CD4-positive, alpha-beta T cell treated with Interleukin-10 for 1 hour (primary cell): ENCODE data around the gene HOMER2.
"Not testable (repeated sequence)": the region's sequence is repeated elsewhere in the genome, so short reads cannot be mapped to it uniquely, and the experiment has no call there.

Experiments used
- DNase-seq: peaks from one replicate; pipeline ENCODE4 v3.0.0-alpha.2; 2020

HOMER2 gene

DNA sequence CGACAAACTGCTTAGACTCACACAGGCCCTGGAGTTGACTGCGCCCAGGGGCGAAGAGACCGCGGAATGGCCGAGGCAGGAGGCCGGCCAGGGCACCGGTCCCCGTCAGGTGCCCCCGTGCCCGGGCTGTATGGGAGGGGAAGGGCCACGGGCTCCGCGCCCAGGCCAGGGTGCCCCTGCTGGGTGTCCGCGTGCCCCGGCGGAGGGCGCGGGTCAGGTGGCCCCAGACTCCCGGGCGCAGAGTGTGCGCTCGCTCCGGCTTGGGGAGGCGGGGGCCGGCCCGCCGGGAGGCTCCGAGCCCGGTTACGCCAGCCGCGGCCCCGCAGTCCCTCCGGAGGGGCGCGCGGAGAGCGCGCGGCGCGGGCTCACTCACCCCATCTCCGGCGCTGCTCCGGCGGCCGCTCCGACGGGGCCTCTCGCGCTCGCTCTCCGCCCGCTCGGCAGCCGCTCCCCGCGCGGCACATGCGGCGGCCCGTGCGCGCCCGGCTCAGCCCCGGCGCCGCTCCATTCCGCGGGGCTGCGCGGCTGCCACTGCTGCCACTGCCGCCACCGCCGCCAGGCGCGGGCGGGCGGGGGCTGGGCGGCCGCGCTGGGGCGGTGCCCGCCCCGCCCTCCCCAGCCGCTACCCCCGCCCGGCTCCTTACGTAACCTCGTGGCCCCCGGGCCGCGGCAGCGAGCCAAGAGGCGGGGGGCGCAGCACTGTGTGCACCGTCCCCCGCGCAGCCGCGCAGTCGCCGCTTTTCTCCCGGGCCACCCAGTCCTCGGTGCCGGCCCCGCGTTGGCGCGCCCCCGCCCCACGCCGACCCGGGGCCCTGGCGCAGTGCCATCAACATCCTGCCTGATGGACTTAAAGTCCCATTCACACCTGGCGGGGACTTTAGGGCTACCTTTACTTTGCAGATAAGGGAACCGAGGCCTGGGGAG is at the start of gene HOMER2:
HOMER2 (minus strand) TSS at position 563 of the 924 bp plus-strand sequence; CDS start at position 378, 185 bp downstream.
- DNase-seq = no peak

DNA sequence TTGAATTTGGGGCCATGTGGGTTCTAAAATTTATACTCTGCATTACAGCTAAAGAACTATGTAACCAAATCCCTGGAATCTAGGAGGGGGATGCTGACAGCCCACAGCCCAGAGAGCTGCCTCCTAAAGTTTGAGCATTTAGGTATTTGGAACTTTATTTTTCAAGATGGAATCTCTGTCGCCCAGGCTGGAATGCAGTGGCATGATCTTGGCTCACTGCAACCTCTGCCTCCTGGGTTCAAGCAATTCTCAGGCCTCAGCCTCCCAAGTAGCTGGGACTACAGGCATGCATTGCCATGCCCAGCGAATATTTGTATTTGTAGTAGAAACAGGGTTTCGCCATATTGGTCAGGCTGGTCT is 48.1 kb upstream of the HOMER2 start:
- not testable (repeated sequence) for DNase-seq

DNA sequence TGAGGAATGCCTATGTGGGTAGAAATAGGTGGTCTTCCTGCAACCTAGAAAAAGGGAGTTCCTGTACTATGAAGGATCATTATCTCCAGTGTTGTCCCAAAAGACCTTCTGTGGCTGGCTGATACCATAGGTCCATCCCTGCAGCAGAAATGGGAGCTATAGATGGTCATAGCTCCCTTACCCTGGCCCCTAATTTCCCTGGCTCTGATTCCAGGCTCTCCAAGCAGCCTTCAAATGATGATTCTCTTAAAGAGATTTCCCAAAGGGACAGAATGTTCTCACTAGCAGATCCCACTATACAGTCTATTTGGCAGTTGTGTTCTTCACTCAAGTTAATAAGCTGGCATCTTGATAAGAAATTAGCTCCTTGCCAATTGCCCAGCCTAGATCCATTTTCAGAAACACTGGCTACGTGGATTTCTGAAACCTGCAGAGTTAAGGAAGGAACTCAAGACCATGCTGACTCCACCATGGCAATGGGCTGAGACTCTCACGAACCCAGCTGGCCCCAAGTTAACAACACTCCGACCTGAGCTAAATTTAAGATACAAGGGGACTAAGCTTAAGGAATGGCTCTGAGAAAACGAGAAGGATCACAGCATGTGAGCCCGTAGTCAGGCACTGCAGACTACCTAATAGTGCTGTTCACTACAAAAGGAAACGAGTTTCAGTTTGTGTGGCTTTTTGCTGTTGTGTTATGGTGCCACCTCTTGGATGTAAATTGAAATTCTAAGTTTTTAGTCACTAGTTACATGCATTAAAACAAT is 47.6 kb upstream of the HOMER2 start:
- DNase-seq = peak; percentile 65

DNA sequence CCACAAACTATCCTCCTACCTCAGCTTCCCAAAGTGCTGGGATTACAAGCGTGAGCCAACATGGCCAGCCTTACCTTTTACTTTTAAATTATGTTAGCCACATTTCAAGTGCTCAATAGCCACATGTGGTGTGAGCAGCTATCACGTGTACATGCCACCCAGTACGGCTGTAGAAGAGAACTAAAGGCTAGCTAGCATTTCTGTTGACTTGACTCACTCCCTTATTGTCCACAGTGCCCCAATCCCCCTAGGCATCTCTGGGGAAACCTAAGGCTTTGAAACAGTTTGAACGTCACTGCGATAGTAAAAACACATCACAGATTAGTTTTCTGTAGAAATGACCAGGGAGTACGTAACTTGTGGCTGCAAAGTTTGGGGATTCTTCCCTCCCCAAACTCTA is 46.9 kb upstream of the HOMER2 start:
- no peak for DNase-seq

DNA sequence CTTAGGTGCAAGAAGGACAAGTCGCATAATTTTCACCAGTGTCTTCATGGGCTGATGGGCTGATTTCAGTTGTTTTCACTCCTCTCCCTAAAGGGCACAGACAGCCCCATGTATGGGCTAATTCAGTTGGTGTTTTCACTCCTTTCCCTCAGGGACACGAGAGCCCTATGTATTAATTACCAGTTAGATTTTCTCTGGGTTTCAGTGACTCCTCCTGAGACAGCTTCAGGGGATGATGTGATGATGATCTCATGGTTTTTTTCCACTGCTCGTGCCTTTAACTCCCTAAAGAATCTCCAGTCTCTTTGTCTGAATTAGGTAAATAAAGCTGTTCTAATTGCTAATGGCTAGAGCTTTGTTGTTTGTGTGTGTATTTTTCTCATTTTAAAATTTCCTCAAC is 43.4 kb upstream of the HOMER2 start:
- no peak for DNase-seq

DNA sequence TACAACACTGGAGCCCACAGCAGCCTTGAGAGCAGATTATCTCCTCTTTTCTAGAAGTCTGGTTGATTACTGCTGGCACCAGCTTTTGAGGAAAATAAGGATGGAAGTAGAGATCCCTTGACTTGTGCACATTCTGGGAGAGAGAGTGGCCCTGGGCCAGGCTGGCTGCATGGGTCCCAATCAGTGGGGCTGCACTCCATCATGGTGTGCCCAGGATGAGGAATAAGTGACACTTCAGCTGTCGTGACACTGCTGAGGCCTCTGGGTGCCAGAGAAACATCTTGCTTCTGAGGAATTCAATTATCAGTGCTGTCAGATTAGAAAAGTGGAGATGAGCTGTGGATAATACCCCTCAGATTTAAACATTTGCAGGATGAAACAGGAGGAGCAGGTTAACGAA is 42.6 kb upstream of the HOMER2 start:
- DNase-seq = no peak

DNA sequence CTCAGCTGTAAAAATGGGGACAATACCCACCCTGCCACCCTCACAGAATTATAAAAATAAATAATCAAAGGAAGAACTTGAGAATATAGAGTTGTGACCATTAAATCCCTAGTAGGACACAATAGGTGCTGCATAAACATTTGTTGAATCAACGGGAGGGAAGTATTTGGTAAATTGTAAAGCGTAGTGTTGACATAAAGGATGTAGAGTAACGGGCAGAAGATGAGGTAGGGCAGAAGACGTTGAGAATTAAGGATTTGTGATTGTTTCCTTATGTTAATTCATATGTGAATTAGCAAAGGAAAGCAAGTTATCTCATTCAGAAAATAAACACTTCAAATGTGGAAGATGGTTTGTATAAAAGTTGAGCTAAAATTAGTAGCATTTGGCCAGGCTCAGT is 40.6 kb upstream of the HOMER2 start:
- DNase-seq = no peak

DNA sequence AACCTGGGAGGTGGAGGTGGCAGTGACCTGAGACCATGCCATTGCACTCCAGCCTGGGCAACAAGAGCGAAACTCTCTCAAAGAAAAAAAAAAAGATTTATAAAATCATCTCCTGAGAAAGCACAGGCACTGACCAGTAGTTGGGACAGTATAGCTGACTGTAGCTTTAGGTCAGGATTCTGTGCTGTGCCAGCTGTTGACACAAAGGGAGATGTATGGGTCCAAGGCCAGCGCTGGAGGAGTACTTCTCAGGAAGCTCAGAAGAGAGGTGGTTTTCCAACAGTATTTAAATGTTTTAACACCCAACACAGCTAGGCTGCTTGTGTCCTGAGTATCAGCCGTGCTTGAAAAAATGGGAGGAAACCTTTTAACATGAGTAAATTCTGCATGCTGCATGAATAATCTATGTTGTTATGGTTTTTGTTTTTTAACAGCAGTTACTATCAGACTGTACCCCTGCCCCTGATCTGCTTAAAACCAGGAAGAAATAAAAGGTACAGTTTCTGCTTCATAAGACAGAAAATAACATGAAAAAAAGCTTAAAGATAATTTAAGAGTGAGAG is 40.0 kb upstream of the HOMER2 start:
- DNase-seq = no peak

DNA sequence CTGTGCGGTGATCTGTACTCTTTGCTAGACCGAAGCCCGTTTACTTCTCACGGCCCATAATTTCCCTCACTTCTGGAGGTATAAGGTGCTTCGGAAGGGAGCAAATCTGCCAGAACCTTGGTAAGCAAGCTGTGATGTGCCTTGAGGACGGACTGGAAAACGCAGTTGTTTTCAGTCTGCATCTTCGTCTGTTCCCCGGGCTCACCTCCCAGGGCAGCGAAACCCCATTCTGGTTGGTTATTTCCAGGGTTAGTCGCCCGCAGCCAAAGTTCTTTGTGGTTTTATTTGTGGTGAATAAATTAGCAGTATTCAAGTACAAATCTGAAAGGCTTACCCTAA is 33.9 kb upstream of the HOMER2 start:
- peak; percentile 43 for DNase-seq

DNA sequence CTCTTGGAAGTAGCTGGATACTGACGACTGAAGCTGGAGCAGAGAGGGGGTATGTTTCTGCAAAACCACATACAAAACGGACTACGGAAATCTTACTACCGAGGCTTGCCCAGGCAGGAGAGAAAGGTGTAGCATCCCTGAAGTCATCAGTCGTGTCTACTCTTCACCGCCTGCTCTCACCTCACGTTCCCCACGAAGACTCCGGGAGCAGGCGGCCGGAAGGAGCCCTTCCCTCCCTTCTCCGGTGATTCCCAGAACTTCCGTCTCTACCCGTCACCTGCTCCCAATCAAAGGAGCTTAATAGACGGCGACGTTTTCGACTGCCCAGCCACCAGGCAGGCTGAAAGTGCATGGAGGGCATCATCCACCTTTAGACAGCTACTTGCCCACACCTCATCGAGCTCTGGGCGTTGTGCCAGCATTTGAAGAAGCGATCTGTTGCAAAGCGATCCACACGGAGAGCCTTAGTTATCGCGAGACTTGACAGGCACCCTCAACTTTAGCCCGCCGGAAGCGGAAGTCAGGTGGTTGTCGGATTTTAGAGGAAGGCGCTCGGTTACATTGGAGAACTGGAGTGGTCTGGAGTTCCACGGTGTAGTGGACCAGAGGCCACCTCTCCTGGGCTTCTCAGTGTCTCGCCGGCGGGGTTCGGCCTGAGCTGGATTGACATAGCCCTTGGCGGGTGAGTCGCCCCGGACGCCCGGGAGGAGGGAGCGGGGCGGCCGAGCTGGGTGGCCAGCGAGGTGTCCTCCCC is 33.3 kb upstream of the HOMER2 start, which contains the start of gene RAMAC:
RAMAC (plus strand) TSS at position 523 of the 754 bp plus-strand sequence. CDS start 2,809 bp downstream, outside the sequence.
- peak; percentile 95 for DNase-seq

DNA sequence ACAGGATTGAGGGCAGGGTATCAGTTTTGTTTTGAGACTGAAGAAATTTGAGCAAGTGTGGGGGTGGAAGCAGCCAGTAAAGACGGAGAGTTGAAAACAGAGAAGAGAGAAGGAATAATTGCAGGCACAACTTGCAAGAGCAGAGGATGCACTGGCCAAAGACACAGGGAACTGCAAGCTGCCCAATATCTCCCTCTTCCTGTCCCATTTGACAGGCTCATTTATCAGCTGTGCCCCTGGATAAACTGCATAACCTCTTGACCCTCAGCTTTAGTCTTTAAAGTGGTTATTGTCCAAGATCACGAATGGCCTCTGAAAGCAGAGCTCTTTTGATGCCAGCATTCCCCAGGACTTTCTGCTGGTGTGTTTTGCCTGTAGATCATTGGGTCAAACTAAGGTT is 28.5 kb upstream of the HOMER2 start:
- no peak for DNase-seq

DNA sequence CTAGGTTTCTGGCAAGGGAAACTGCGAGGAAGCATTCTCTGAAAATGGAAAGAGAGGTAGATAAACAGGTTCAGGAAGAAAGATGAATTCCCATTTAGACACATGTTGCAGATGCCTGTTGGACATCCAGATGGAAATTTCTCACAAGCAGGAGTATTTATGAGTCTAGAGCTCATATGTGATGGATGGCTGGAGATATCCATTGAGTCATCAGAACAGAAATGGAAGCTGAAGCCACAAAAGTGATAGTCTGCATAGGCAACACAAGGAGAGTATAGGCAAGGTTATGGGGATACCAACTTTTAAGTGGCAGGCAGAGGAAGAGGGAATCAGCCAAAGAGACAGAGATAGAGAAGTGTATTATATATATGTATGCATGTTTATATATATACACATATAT is 27.2 kb upstream of the HOMER2 start:
- DNase-seq = no peak

DNA sequence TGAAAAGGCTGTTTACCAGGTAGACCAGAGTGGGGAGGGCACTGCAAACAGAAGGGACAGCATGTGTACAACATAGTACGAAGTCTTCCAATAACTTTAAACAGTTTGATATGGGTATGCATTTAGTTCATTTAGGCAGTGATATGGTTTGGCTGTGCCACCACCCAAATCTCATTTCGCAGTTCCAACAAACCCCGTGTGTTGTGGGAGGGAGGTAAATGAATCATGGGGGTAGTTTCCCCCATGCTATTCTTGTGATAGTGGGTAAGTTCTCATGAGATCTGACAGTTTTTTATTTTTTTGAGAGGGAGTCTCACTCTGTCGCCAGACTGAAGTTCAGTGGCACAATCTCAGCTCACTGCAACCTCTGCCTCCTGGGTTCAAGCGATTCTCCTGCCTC is 25.9 kb upstream of the HOMER2 start:
- DNase-seq = no peak

DNA sequence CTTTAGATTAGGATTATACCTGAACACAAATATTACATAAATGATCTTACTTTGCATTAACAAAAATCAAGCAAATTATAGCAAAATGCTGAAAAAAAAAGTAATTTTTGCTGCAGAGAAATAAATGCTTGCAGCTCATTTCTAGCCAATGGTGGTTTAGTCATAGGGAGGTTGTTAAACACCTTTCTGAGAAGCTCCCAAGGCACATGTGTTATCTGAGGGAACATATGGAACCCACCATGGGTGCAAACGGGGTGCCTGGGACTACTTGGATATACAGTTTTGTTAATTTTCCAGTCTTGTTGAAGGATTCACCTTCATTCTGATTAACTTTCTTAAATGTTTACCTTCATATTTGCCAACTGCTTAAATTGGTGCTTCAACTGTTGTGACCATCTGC is 24.6 kb upstream of the HOMER2 start:
- DNase-seq = no peak

DNA sequence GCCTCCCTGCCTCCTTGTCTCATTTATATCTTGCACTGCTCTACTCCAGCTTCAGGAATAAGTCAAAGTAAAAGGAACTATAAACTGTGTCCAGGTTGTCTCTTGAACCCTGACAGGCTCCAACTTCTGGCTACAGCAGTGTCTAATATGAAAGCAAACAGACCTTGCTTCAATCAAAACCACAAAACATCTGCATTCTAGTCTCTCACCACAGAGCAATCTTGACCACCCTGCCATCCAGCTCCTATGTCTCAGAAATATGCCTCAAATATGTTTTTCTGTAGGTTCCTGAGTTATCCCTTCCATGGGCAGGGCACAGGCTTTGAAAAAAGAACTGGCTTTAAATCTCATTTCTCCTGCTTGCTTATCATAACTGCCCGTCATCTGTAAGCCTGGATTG is 20.5 kb upstream of the HOMER2 start:
- DNase-seq = no peak

DNA sequence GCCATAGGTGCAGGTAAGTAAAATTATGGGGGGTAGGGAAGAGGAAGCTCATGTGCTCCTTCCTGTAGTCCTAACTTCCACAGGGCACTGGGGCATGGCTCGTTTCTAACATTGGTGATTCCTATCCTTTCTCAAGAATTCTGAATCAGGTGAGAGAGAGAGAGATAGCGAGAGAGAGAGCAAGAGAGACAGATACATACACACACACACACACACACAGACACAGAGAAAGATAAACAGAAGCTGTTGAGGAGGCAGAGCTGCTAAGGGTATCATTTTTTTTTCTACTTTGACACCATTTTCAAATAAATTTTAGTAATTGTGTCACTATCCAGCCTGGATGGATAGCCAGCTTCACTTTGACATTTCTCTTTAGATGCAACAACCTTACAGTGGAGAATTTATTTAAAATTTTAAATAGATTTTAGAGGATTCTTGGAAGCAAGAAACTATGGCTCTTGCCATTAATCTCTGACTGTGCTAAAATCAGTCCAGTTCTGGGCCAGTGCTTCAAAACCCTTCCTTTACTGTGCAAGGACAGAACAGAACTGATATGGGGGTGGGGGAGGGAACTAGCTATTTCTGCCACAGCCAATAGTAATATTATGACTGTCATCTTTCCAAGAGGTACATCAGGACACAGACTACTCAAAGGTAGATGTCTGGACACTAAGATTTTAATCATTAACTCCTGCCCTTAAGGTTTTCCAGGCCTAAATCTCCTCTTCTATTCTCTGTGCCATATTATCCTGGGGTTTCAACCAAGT is 18.9 kb upstream of the HOMER2 start:
- DNase-seq = no peak

DNA sequence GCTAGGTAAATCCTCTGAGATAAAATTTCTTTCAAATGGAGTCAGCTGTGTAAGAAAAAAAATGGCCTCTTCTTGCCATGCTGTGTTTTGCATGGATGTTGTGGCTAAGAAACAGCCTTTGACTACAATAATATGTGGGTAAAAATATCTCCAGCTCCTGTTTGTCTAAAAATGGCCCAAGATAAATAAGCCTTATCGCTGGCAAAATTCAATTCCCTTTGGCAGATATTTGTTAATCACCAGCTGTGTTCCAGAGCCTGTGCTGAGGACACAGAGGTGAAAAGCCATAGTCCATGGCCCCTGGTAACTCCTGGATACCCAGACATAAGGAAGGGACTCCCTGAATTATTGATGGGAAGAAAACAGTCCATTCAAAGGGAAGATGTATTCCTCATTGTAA is 18.2 kb upstream of the HOMER2 start:
- DNase-seq = no peak

DNA sequence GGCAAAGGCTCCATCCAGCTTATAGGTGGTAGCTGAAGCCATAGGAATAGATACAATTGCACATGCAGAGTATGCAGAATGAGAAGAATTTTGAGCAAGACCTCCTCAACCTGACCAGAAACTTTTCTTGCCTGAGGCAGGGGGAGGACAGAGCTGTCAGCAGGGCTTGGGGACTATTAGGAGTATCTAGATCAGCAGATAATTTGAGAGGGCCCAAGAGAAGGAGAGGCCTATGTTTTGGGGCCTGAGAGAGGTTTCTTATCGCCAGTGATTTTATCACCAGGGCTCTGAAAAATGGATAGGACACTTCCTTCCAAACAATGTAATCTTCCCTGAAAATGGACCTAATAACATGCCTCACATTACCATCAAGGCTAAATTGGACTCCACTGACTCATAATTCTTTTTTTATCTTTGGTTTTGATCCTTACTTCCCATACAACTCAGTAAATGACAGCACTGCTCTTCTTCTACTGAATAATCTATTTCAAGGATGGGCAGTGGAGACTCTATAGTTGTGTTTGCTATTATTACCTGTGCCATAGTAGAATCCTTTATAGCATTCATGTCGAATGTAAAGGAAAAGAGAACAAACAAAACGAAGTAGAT is 17.7 kb upstream of the HOMER2 start:
- no peak for DNase-seq

DNA sequence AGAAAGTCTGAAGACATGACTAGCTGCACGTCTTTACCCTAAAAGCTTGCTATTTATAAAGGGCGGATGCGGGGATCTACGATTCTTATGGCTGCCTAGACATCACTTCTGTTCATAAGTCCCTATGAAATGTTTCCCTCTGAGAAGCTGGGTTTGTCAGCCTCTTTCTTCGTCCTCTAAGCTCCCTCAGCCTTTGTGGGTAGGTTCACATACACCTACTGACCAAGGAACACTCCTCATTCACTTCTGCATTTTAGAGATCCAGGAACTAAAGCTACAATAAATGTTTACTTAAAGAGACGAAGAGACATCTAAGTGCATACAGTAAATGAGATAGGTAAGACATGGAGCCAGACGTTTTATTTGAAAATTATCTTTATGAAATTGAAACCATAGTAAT is 16.8 kb upstream of the HOMER2 start:
- DNase-seq = no peak

DNA sequence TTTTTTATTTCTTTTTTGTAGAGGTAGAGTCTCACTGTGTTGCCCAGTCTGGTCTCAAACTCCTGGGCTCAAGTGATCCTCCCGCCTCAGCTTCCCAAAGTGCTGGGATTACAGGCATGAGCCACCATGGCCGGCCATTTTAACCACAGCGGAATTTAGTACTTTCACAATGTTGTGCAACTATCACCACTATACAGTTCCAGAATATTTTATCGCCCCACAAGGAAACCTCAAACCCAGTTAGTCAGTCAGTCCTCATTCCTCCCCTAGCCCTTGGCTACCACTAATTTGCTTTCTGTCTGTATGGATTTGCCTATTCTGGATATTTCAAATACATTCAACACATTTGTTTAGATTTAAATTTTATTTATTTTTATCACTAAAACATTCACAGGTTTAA is 15.5 kb upstream of the HOMER2 start:
- no peak for DNase-seq

DNA sequence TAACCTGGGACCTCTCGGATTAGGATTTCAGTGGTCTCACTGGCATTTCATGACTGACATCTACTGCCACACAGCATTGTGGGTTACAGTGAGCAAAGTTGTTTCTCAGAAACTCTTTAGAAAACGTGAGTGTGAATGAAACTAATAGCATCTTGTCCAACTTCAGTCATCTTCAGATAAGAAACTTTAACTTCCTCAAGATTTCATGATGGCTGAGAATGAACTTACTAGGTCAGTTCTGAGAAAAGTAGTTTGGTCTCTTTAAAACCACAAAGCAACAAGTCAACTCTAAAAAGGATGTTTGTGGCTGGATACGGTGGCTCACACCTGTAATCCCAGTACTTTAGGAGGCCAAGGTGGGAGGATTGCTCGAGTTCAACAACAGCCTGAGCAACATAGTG is 14.2 kb upstream of the HOMER2 start:
- DNase-seq = no peak

DNA sequence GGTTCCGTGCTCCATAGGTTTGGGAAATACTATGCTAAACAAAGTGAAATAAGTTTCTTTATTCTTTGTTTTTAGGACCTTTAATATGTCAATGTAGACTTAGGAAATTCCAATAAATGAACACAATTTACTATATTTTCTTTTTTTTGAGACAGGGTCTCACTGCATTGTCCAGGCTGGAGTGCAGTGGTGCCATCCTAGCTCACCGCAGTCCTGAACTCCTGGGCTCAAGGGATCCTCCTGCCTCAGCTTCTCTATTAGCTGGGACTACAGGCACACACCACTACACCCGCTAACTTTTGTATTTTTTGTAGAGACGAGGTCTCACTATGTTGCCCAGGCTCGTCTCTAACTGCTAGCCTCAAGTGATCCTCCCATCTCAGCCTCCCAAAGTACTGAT is 12.4 kb upstream of the HOMER2 start:
- no peak for DNase-seq
